CD1c-positive myeloid dendritic cell (primary cell): ENCODE results near the gene HSDL2.
"Not testable (repeated sequence)": the region's sequence is repeated elsewhere in the genome, so short reads cannot be mapped to it uniquely, and the experiment has no call there.

ENCODE experiments used
- DNase-seq: peaks from one replicate; pipeline ENCODE4 v3.0.0-alpha.2; 2016; ENCODE audit errors: extremely low spot score

The HSDL2 gene

GRCh38 chr9:112501287-112501686, 121.4 kb downstream of the HSDL2 start:
- no peak for DNase-seq

- no peak for DNase-seq
Measured at GRCh38 chr9:112502175-112502946, 122.5 kb downstream of the HSDL2 start.

- no peak for DNase-seq
Measured at GRCh38 chr9:112503170-112503569, 123.3 kb downstream of the HSDL2 start.

- DNase-seq: no peak
Measured at GRCh38 chr9:112505086-112505485, 125.2 kb downstream of the HSDL2 start.

- no peak for DNase-seq
Measured at GRCh38 chr9:112505607-112506006, 125.7 kb downstream of the HSDL2 start.

GRCh38 chr9:112506571-112506970, 126.7 kb downstream of the HSDL2 start:
- no peak for DNase-seq

- no peak for DNase-seq
Measured at GRCh38 chr9:112507001-112507680, 127.2 kb downstream of the HSDL2 start.

GRCh38 chr9:112508377-112508776, 128.5 kb downstream of the HSDL2 start:
- DNase-seq: no peak

GRCh38 chr9:112512377-112512776, 132.5 kb downstream of the HSDL2 start:
- not testable (repeated sequence) for DNase-seq

- no peak for DNase-seq
Measured at GRCh38 chr9:112516769-112517168, 136.9 kb downstream of the HSDL2 start.

- DNase-seq: no peak
Measured at GRCh38 chr9:112520069-112520468, 140.2 kb downstream of the HSDL2 start.

GRCh38 chr9:112520656-112521055, 140.7 kb downstream of the HSDL2 start:
- no peak for DNase-seq
